Calu3 (cell line): ENCODE data around the gene BTNL2. TPM values are rescaled to one million over a fixed set of nuclear protein-coding genes. Genes with fewer than 3 reads are reported as not detected.

Source experiments
- BruUV-seq: library from RNA; stranded (reverse); fragments of 400-500 nt; replicated peaks from 2 replicates; lab custom pipeline; 2021; lab: Mats Ljungman, UMichigan
- CTCF ChIA-PET: fragments of 300-600 bp; sonication (Branson Sonifier 250); formaldehyde crosslinking; loops from one replicate; lab custom pipeline; 2022; ENCODE audit warnings: antibody characterized with exemption; lab: Charles Lee
- DNase-seq: peaks from one replicate; pipeline ENCODE4 v3.0.0; 2022
- H3K27ac Mint-ChIP-seq: one replicate; pipeline ENCODE4 v1.8.0; 2022; ENCODE audit warnings: mixed read lengths; ENCODE audit not compliant: unreplicated experiment
- H3K27me3 Mint-ChIP-seq: one replicate; pipeline ENCODE4 v1.8.0; 2022; ENCODE audit warnings: mixed read lengths; ENCODE audit not compliant: unreplicated experiment
- H3K36me3 Mint-ChIP-seq: one replicate; pipeline ENCODE4 v1.8.0; 2022; ENCODE audit warnings: mild to moderate bottlenecking, moderate library complexity, mixed read lengths; ENCODE audit not compliant: insufficient read depth, unreplicated experiment
- H3K4me1 Mint-ChIP-seq: one replicate; pipeline ENCODE4 v1.8.0; 2022; ENCODE audit warnings: mild to moderate bottlenecking, low read depth, mixed read lengths; ENCODE audit not compliant: unreplicated experiment
- H3K4me3 Mint-ChIP-seq: one replicate; pipeline ENCODE4 v1.8.0; 2022; ENCODE audit warnings: mild to moderate bottlenecking, low read depth, moderate library complexity, mixed read lengths; ENCODE audit not compliant: unreplicated experiment
- H3K9me3 Mint-ChIP-seq: one replicate; pipeline ENCODE4 v1.8.0; 2022; ENCODE audit warnings: low read depth, mixed read lengths; ENCODE audit not compliant: unreplicated experiment
- intact Hi-C: fragments of 100-400 bp; cut with micrococcal nuclease; formaldehyde crosslinking; loops from one replicate; pipeline ENCODE4 v1.10.0; 2022; ENCODE audit not compliant: unreplicated experiment
- total RNA-seq: library from RNA; stranded (reverse); gene quantifications from 2 replicates; pipeline ENCODE4 v1.2.3, GENCODE V29; 2022
- TF ChIP-seq, protein P1 (sequence below): fragments of 200-600 bp; IDR thresholded peaks from one replicate; pipeline ENCODE4 v1.8.0; 2022; ENCODE audit warnings: antibody characterized with exemption; ENCODE audit not compliant: unreplicated experiment

Gene BTNL2
- total RNA-seq, 1 experiment from 2014 or later = not detected

DNA sequence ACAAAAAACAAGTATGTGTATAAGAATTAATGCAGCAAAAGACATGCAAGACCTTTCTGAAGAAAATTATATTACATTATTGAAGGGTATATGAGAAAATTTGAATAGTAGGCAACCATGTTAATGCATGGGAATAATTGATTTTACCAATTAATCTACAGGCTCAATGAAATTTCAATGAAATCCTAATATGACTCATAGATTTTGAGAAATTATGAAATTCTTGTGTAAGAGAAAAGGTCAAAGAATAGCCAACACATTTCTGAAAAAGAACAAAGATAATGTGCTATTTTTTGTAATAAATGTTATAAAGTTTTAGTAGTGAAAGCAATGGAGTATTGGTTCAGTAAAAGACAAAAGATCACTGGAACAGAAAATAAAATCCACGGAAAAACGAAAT, 53.6 kb downstream of the BTNL2 start:
- TF ChIP-seq, protein P1, sequence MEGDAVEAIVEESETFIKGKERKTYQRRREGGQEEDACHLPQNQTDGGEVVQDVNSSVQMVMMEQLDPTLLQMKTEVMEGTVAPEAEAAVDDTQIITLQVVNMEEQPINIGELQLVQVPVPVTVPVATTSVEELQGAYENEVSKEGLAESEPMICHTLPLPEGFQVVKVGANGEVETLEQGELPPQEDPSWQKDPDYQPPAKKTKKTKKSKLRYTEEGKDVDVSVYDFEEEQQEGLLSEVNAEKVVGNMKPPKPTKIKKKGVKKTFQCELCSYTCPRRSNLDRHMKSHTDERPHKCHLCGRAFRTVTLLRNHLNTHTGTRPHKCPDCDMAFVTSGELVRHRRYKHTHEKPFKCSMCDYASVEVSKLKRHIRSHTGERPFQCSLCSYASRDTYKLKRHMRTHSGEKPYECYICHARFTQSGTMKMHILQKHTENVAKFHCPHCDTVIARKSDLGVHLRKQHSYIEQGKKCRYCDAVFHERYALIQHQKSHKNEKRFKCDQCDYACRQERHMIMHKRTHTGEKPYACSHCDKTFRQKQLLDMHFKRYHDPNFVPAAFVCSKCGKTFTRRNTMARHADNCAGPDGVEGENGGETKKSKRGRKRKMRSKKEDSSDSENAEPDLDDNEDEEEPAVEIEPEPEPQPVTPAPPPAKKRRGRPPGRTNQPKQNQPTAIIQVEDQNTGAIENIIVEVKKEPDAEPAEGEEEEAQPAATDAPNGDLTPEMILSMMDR = no peak
- CTCF ChIA-PET = no interaction called here
- BruUV-seq = no TSS peak
- no peak overlapping the region for H3K27ac Mint-ChIP-seq
- H3K4me1 Mint-ChIP-seq = no peaks in the 10 kb centered on the region
- H3K4me3 Mint-ChIP-seq = no peak overlapping the region
- intact Hi-C loops = loop anchor here (5.0 kb wide), 1 partner anchor 56 kb away; no protein-coding TSS in a partner anchor
- no peaks in the 10 kb centered on the region for H3K9me3 Mint-ChIP-seq
- H3K27me3 Mint-ChIP-seq = peaks cover 36% of the 10 kb centered on the region
- no peak for DNase-seq
- H3K36me3 Mint-ChIP-seq = no peaks in the 10 kb centered on the region

Other genes with a start within 250 kb of the BTNL2 start
- gene EGFL8, start 242.6 kb downstream of the BTNL2 start, total RNA-seq = 18.8 and 20.2 TPM in 2 replicates
- gene AGPAT1, start 231.1 kb downstream of the BTNL2 start, total RNA-seq = 138 and 139 TPM in 2 replicates
- gene RNF5, start 228.8 kb downstream of the BTNL2 start, total RNA-seq = 85.4 and 89.6 TPM in 2 replicates
- 14.3 and 14.4 TPM in 2 replicates for gene AGER, start 222.9 kb downstream of the BTNL2 start, total RNA-seq
- gene PBX2, start 217.0 kb downstream of the BTNL2 start, total RNA-seq = 122 and 141 TPM in 2 replicates
- gene GPSM3, start 214.5 kb downstream of the BTNL2 start, total RNA-seq = 6.2 and 6.3 TPM in 2 replicates
- 4.7 and 5.7 TPM in 2 replicates for gene NOTCH4, start 183.1 kb downstream of the BTNL2 start, total RNA-seq
- gene TSBP1, start 35.3 kb downstream of the BTNL2 start, total RNA-seq = not detected in 2 replicates
- gene HLA-DRA, start 32.7 kb upstream of the BTNL2 start, total RNA-seq = 173 and 283 TPM in 2 replicates
- 13.7 and 16.1 TPM in 2 replicates for gene HLA-DRB5, start 123.1 kb upstream of the BTNL2 start, total RNA-seq
- 111 and 141 TPM in 2 replicates for gene HLA-DRB1, start 182.7 kb upstream of the BTNL2 start, total RNA-seq
- gene HLA-DQA1, start 230.2 kb upstream of the BTNL2 start, total RNA-seq = 6.9 and 12.9 TPM in 2 replicates